CD4-positive, alpha-beta T cell treated with Interleukin-17A for 1 hour (primary cell): ENCODE measurements around the gene PTK7.
"Not testable (repeated sequence)": the region's sequence is repeated elsewhere in the genome, so short reads cannot be mapped to it uniquely, and the experiment has no call there.

Experiments
- DNase-seq: peaks from one replicate; pipeline ENCODE4 v3.0.0-alpha.2; 2020

PTK7 gene

GRCh38 chr6:43088654-43089056 lies 12.5 kb downstream of the PTK7 start:
- DNase-seq, result no peak

- no peak for DNase-seq
Observed at GRCh38 chr6:43089467-43089866, 13.4 kb downstream of the PTK7 start.

GRCh38 chr6:43089874-43090558 lies 13.9 kb downstream of the PTK7 start:
- no peak for DNase-seq

GRCh38 chr6:43090559-43090956 lies 14.4 kb downstream of the PTK7 start:
- no peak for DNase-seq

- no peak for DNase-seq
Observed at GRCh38 chr6:43091020-43091419, 14.9 kb downstream of the PTK7 start.

GRCh38 chr6:43091436-43091991 lies 15.4 kb downstream of the PTK7 start:
- DNase-seq, result no peak

GRCh38 chr6:43092635-43093034 lies 16.5 kb downstream of the PTK7 start:
- no peak for DNase-seq

GRCh38 chr6:43093436-43094289 lies 17.5 kb downstream of the PTK7 start:
- DNase-seq, result peak; percentile 34

GRCh38 chr6:43095939-43096338 lies 19.8 kb downstream of the PTK7 start:
- no peak for DNase-seq

GRCh38 chr6:43096451-43097097 lies 20.5 kb downstream of the PTK7 start:
- DNase-seq, result no peak

- DNase-seq, result no peak
Observed at GRCh38 chr6:43097098-43097489, 21.0 kb downstream of the PTK7 start.

- no peak for DNase-seq
Observed at GRCh38 chr6:43097502-43097901, 21.4 kb downstream of the PTK7 start.

GRCh38 chr6:43101497-43101896 lies 25.4 kb downstream of the PTK7 start:
- no peak for DNase-seq

GRCh38 chr6:43103253-43103876 lies 27.3 kb downstream of the PTK7 start:
- DNase-seq, result no peak

- DNase-seq, result no peak
Observed at GRCh38 chr6:43105538-43106222, 29.6 kb downstream of the PTK7 start.

- no peak for DNase-seq
Observed at GRCh38 chr6:43107344-43108062, 31.4 kb downstream of the PTK7 start.

GRCh38 chr6:43113431-43114260 lies 37.5 kb downstream of the PTK7 start:
- no peak for DNase-seq

- DNase-seq, result no peak
Observed at GRCh38 chr6:43115365-43115764, 39.3 kb downstream of the PTK7 start.

- DNase-seq, result not testable (repeated sequence)
Observed at GRCh38 chr6:43117466-43117865, 41.4 kb downstream of the PTK7 start.

- DNase-seq, result no peak
Observed at GRCh38 chr6:43119482-43119881, 43.4 kb downstream of the PTK7 start.
